DMS153 treated with DMSO at 0.1 percent for 48 hours (cell line): ENCODE data around the gene TMEM40.
"Not testable (repeated sequence)": the region's sequence is repeated elsewhere in the genome, so short reads cannot be mapped to it uniquely, and the experiment has no call there.

ENCODE experiments used
- DNase-seq: peaks from one replicate; lab custom pipeline; 2025; ENCODE audit not compliant: unreplicated experiment; lab: John Stamatoyannopoulos, UW

Gene TMEM40

DNA sequence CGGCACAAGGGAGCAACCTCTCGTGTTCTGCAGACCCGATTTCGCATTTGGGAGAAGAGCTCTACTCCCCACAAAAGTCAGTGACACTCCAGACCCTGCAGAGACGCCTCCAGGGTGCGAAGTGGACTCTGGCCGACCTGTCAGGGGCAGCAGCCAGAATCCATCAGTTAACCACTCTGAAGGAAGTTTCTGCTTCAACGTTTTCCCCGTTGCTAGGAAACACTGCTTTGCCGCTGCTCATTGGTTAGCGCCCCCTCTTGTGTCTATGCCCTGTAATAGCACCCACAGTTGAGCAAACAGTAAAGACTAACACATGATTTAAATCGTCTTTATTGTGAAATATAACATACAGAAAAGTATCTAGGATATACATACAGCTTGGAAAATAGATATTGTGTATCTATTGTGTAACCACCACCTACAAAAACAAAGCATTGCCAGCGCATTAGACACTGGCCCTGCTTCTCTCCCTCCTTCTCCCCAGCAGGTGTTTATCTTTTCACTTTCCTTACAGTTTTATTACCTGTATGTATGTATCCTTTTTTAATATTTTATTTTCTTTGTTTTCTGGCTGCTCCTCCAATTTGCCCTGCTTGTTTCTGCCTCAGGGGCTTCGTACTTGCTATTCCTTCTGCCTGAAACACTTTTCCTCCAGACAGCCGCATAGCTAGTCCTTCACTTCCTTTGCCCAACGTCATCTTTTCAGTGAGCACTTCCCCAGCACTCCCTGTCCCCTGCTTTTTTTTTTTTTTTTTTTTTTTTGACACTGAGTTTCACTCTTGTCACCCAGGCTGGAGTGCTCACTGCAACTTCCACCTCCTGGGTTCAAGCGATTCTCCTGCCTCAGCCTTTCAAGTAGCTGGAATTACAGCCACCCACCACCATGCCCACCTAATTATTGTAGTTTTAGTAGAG, 38.8 kb downstream of the TMEM40 start:
- DNase-seq = peak; percentile 37

DNA sequence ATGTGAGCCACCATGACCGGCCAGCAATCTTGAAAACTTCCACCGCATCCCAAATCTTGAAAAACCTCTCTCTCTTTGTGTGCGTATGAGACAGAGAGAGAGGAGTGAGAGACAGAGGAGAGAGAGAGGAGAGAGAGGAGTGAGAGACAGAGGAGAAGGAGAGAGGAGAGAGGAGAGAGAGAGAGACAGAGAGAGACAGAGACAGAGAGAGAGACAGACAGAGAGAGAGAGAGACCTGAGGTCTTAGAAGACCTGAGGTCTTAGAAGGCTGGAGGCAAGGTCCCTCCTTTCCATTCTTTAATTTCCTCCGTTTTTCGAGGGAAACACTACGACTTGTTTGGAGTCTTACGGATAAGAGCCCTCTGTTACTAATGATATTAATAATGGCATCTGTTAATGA, 39.5 kb downstream of the TMEM40 start:
- no peak for DNase-seq

DNA sequence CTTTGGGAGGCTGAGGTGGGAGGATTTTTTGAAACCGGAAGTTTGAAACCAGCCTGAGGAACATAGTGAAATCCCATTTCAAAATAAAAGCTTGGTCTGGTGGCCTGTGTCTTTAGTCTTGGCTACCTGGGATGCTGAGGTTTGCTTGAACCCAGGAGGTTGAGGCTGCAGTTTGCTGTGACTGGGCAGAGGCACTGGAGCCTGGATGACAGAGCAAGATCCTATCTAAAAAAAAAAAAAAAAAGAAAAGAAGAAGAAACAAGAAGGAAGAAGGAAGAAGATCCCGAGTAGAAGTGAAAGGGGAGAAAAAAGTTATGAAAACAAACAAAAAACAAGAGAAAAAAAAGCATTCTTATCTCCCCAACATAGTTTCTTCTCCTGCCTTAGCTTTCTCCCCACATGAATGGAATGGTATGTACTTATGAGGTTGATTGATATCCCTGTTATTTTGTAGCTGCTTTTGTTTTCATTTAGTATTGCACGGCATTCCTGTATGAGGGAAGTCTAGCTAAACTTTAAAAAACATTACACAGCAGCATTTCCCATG, 42.4 kb downstream of the TMEM40 start:
- DNase-seq = no peak

DNA sequence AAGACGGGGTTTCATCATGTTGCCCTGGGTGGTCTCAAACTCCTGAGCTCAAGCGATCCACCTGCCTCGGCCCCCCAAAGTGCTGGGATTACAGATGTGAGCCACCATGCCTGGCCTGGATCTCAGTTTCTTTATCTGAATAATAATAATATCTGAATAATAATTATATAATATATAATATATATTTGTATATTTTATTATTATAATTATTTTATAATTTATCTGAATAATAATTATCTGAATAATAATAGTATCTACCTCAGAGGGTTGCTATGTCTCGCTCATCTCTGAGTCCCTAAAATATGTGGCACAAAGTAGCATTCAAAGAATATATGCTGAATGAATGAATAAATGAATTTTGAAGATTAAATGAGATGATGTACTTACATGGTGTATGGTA, 44.8 kb downstream of the TMEM40 start:
- DNase-seq = no peak

DNA sequence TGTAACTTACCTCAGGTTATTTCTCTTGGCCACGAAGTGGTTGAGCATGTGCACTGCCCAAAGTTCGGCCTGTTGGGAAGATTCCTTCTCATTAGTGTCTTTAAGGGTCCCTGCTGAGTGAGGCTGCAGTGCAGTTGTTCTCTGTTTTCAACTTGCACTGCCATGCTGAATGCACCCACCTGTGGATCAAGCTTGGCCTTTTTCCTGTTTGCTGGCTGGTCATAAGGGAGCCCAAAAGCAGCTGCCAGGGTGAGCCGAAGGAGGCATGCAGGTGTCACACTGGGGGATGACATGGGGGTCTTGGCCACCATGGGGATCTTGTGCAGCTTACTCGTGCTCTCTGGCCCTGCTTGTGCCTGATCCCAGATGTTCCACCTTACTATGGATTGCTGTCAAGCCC, 49.0 kb downstream of the TMEM40 start:
- no peak for DNase-seq

DNA sequence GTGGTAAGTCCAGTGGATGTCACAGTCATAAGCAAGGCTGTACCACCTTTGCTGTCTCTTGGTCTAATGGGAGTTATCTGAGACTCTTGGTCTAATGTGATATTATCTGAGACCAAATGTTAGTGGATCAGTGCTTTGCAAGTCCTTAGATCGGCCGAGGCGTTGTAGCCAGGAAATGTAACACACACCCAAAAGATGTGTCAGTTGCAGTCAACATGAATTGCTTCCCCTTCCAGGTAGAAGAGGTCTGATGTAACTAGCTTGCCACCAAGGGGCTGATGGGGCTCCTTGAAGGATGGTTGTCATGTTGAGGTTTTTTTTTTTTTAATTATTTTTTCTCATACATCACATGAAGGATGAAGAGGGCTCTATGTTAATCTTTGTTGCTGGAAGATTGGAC, 49.7 kb downstream of the TMEM40 start:
- no peak for DNase-seq

DNA sequence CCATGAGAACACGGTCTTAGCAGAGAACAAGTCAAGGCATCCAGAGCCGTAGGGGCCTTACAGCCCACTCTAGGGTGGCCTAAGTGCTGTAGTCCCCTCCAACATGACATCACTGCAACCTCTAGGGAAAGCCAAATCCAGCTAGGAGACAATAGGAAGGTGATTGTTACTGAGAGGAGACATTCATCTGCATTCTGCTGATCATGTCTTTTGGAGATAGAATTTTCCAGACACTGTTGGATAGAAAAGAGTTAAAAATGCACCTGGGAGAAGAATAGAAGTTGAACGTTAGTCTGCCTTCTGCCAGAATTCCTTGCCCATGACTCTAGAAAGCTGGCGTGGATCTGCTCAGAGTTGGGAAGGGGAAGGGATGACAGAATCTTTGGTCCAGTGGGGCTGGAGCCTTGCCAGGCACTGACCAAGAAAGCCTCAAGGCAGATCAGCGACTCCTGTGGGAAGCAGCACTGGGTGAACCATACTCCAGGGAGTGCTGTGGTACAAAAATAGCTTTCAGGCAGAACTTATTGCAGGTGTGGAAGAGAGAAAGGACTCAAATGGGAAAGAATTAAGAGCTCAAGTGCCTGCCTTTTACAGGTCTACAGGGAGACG, 50.4 kb downstream of the TMEM40 start:
- no peak for DNase-seq

DNA sequence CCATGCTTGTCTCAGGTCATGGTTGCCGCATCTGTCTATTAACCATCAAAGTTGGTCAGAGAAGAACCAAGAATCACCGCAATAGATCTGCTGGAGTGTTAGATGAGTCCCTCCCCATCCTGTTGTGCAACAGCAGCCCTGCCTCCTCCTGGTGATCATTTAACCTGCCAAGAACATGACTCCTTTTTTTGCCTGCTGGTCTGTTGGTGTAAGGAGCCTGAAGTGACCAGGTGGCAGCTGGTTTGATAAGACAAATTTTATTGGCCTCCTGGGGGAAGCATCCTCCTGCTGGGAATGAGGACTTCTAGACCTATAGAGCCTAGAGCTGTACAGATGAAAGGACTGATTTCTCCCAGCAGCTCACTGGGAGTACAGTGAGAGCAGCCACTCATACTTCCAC, 51.6 kb downstream of the TMEM40 start:
- DNase-seq = no peak

DNA sequence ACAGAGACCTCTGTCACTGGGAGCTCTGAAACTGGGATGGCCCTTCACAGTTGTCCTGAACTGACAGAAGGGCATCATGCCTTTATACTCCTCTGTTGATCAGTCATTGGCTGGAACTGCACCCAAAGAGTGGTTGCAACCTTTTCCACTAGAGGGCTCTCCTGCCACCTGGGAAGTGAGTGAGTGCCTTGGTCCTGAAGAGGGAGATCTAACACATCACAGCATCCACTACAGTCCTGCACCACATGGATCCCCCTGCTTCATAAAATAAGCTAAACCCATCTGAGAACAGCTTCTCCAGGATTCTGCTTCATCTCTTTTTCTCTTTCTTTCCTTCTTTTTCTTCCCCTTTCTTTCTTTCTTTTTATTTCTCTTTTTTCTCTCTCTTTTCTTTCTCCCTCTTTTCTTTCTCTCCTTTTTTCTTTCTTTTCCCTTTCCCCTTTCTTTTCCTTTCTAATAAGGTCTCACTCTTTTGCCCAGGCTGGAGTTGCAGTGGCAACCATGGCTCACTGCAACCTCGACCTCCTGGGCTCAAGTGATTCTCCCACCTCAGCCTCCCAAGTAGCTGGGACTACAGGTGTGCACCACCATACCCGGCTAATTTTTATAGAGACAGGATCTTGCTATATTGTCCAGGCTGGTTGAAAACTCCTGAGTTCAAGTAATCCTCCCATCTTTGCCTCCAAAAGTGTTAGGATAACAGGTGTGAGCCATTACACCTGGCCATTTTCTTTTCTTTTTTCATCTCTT, 52.4 kb downstream of the TMEM40 start:
- no peak for DNase-seq

DNA sequence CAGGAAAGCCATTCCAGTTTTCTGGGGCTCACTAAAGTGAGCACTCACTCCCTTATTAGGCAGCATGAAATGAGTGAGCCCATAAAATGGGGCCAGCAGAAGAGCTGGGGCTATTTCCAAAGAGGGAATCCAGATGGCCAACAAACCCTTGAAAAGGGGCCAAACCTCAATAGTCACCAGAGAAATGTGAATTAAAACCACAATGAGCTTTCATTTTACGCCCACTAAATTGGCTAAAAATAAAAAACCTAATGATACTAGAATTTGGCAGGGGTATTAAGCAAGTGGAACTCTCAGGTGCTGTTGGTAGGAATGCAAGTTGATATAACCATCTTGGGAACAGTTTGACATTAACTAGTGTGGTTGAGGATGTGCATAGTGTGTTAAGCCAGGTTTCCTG, 53.1 kb downstream of the TMEM40 start:
- DNase-seq = no peak

DNA sequence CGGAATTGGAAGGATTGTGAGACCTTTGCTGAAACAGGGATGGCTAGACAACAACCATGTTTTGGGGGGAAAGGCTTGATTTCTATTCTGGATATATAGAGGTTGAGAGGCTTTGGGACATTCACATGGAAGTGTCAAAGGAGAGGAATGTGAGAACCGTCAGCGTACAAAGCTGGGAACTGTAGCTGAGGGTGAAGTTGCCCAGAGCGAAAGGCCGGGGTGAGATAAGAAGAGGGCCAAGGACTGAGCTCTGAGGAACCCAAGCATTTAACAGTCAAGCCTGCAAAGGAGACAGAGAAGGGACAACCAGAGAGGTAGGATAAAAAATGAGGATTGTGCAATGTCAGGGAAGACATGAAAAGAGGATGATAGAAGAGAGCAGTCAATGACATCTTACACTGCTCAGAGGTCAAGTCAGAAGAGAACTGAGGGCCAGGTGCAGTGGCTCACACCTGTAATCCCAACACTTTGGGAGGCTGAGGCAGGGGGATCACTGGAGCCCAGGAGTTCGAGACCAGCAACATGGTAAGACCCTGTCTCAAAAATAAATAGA, 53.6 kb downstream of the TMEM40 start:
- DNase-seq = no peak

DNA sequence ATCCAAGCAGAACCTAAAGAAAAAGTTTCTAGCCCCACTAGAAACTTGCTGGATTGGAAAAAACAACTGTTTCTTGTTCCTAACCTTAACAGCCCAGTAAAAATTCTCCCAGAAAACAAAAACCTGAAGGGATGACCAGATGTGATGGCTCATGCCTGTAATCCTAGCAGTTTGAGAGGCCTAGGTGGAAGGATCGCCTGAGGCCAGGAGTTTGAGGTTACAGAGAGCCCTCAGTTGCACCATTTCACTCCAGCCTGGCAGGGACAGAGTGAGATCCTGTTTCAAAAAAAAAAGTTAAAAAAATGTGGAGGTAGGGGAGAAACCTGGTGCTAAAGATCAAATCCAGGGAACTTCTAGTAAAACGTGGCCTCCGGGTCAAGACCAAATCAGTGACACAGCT, 56.6 kb downstream of the TMEM40 start:
- DNase-seq = no peak

DNA sequence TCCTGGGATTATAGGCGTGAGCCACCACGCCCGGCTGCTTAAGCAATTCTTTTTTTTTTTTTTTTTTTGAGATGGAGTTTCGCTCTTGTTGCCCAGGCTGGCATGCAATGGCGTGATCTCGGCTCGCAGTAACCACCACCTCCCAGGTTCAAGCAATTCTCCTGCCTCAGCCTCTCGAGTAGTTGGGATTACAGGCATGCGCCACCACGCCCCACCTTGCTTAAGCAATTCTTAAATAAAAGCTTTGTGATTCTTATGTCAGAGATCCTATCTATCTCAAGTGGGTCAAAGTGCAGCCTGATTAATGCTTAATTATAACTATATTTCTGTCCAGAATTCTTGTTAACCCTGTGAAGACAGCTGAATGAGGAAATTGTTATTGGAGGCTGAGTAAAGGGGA, 57.5 kb downstream of the TMEM40 start:
- not testable (repeated sequence) for DNase-seq

DNA sequence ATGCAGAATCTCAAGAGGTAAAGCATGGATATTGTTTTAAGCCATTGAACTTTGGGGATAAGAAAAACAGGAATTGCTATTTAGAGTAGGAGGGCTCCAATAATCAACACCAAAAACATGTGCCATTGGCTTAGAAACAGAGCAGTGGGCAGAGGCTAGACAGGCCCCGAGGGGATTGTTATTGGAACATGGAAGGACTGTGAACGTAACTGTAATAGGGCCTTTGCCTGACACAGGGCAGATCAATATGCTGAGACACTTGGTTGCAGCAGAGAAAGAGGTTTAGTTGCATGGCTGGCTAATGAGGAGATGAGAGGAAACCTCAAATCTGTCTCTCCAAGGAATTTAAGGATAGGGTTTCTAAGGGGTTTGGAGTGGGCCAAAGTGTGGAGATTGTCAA, 58.3 kb downstream of the TMEM40 start:
- no peak for DNase-seq

DNA sequence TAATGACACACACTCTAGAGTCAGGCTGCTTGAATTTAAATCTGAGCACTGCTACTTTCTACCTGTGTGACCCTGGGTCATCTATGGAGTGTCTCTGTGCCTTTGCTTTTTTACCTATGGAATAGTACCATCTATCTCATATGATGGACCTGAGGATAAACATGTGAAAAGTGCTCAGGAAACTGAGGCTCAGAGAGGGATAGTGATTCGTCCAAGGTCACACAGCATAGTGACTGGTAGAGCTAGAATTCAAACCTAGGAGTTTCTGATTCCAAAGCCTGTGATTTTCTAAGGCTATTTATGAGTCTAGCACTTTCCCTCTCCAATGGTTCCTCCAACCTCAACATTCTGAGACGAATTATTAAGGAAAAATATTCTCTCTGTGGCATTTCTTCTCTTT, 63.1 kb downstream of the TMEM40 start:
- DNase-seq = no peak

DNA sequence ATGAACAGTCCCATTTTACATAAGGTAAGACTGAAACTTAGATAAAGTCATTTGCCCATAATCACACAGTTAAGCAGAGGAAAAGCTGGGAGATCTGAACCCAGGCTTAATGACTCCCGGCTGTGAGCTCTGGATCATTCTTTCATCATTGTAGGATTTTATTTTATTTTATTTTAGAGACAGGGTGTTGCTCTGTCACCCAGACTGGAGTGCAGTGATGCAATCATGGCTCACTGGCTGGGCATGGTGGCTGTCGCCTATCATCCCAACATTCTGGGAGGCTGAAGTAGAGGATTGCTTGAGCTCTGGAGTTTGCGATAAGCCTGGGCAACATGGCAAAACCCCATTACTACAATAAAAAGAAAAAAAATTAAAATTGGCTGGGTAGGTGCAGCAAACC, 63.9 kb downstream of the TMEM40 start:
- no peak for DNase-seq

DNA sequence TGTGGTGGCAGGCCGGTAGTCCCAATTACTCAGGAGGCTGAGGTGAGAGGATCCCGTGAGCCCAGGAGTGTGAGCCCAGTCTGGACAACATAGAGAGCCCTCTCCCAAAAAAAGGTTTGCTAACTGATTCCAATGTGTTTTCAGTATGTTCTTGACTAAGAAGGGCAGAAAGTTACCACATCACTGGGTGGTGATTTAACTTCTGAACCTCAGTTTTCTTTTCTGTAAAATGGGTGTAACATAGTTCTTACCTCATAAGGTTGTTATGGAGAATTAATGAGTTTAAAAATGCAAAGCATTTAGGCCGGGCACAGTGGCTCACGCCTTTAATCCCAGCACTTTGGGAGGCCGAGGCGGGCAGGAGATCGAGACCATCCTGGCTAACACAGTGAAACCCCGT, 66.6 kb downstream of the TMEM40 start:
- no peak for DNase-seq

DNA sequence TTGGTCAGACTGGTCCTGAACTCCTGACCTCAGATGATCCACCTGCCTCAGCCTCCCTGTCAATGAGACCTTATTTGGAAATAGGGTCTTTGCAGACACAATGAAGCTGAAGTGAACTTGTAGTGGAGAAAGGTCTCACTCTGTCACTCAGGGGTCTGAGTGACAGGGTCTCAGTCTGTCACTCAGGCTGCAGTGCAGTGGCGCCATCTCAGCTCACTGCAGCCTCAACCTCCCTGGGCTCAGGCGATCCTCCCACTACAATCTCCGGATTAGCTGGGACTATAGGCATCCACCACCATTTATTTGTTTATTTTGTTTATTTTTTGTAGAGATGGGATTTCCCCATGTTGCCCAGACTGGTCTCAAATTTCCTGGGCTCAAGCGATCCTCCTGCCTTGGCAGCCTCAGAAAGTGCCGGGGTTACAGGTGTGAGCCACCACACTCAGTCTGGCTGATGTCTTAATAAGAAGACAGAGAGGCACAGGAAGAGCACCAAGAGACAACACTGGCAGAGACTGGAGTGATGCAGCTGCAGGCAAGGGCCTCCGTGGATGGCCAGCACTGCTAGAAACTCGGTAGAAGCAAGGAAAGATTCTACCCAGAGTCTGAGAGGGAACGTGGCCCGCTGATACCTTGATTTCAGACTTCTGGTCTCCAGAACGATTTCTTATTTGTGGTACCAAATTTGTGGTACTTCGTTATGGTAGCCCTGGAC, 68.9 kb downstream of the TMEM40 start:
- no peak for DNase-seq

DNA sequence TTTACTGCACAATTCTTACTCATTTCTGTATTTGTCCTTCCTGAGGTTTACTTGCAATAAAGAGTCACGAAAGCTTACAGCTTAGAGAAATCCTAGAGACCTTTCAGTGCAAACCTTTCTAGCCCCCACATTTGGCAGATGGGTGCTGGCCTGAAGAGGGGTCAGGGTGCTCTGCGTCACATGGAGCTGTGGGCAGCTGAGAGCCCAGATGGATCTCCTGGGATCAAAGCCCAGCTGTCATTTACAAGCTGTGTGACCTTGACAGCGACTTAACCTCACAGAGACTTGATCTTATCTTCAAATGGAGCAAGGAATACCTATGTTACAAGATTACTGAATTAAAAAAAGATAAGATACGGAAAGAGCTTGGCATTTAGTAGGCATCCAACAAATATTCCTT, 71.1 kb downstream of the TMEM40 start:
- no peak for DNase-seq

DNA sequence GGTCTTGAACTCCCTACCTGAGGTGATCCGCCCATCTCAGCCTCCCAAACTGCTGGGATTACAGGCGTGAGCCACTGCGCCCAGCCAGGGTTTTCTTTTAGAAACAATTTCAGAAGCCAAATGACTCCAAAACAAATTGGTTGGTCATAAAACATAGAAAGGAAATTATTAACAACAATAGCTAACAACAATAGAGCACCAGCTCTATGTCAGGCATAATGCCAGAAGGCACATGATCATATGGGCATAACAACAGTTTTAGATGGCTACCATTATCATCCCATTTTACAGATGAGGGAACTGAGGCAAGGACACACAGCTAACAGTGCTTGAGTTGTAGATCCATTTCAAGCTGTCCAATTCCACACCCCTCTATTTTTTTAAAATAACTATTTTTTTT, 73.0 kb downstream of the TMEM40 start:
- no peak for DNase-seq
